Vein endothelial cell (primary cell): ENCODE data around the gene HBD. TPM values are rescaled to one million over a fixed set of nuclear protein-coding genes. Genes with fewer than 3 reads are reported as not detected.

Source experiments
- total RNA-seq: library from RNA; depleted of rRNA; stranded (reverse); fragments of >200 nt; gene quantifications from 2 replicates; pipeline ENCODE4 v1.2.3, GENCODE V29; 2012

Gene HBD
- total RNA-seq = not detected in 2 replicates

GRCh38 chr11:5234381-5234834, at the start of gene HBD:
Gene HBD, minus strand, starts transcription at chr11:5234483. Its CDS starts 50 bp downstream, at chr11:5234433.

GRCh38 chr11:5269715-5270147, 35.4 kb upstream of the HBD start, which contains the start of gene HBE1:
Gene HBE1, minus strand, starts transcription at chr11:5269945. Its CDS starts 55 bp downstream, at chr11:5269890.

GRCh38 chr11:5254646-5255413, 20.5 kb upstream of the HBD start, which contains the start of gene HBG2:
Gene HBG2, minus strand, starts transcription at chr11:5254781. Its CDS starts 53 bp downstream, at chr11:5254728.

GRCh38 chr11:5249807-5250396, 15.6 kb upstream of the HBD start, which contains the start of gene HBG1:
Gene HBG1, minus strand, starts transcription at chr11:5249857. Its CDS starts 53 bp downstream, at chr11:5249804.

GRCh38 chr11:5226732-5227310, 7.5 kb downstream of the HBD start, which contains the start of gene HBB:
Gene HBB, minus strand, starts transcription at chr11:5227071. Its CDS starts 50 bp downstream, at chr11:5227021.

GRCh38 chr11:5200582-5200981, 33.7 kb downstream of the HBD start, which contains the start of gene OR51V1:
Gene OR51V1, minus strand, starts transcription at chr11:5200682. Its CDS starts 0 bp downstream, at chr11:5200682.

Other genes with a start within 250 kb of the HBD start
- not detected in 2 replicates for gene OR51L1, start 239.6 kb downstream of the HBD start, total RNA-seq
- not detected in 2 replicates for gene OR52J3, start 188.0 kb downstream of the HBD start, total RNA-seq
- gene OR52E2, start 174.9 kb downstream of the HBD start, total RNA-seq = not detected in 2 replicates
- not detected in 2 replicates for gene OR52E1, start 164.9 kb downstream of the HBD start, total RNA-seq
- not detected in 2 replicates for gene OR52A5, start 96.1 kb downstream of the HBD start, total RNA-seq
- not detected in 2 replicates for gene OR52A1, start 79.7 kb downstream of the HBD start, total RNA-seq
- not detected in 2 replicates for gene OR51V1, start 33.8 kb downstream of the HBD start, total RNA-seq
- gene HBB, start 7.4 kb downstream of the HBD start, total RNA-seq = not detected in 2 replicates
- not detected in 2 replicates for gene HBG1, start 15.4 kb upstream of the HBD start, total RNA-seq
- not detected in 2 replicates for gene HBG2, start 20.3 kb upstream of the HBD start, total RNA-seq
- not detected in 2 replicates for gene HBE1, start 35.5 kb upstream of the HBD start, total RNA-seq
- gene OR51B4, start 67.5 kb upstream of the HBD start, total RNA-seq = not detected in 2 replicates
- not detected in 2 replicates for gene OR51B2, start 89.8 kb upstream of the HBD start, total RNA-seq
- gene OR51B5, start 109.0 kb upstream of the HBD start, total RNA-seq = not detected in 2 replicates
- gene OR51B6, start 117.0 kb upstream of the HBD start, total RNA-seq = not detected in 2 replicates
- gene OR51M1, start 149.3 kb upstream of the HBD start, total RNA-seq = not detected in 2 replicates
- gene OR51Q1, start 187.6 kb upstream of the HBD start, total RNA-seq = not detected in 2 replicates
- not detected in 2 replicates for gene OR51I1, start 207.0 kb upstream of the HBD start, total RNA-seq
- gene OR51I2, start 214.8 kb upstream of the HBD start, total RNA-seq = not detected in 2 replicates